Left forelimb (tissue), 1 donor: ENCODE measurements around the gene GRAMD1C.
"Not testable (repeated sequence)": the region's sequence is repeated elsewhere in the genome, so short reads cannot be mapped to it uniquely, and the experiment has no call there.

Experiments used
- DNase-seq: peaks from one replicate; pipeline ENCODE4 v3.0.0-alpha.2; 2018; ENCODE audit warnings: low spot score

Gene GRAMD1C

DNA sequence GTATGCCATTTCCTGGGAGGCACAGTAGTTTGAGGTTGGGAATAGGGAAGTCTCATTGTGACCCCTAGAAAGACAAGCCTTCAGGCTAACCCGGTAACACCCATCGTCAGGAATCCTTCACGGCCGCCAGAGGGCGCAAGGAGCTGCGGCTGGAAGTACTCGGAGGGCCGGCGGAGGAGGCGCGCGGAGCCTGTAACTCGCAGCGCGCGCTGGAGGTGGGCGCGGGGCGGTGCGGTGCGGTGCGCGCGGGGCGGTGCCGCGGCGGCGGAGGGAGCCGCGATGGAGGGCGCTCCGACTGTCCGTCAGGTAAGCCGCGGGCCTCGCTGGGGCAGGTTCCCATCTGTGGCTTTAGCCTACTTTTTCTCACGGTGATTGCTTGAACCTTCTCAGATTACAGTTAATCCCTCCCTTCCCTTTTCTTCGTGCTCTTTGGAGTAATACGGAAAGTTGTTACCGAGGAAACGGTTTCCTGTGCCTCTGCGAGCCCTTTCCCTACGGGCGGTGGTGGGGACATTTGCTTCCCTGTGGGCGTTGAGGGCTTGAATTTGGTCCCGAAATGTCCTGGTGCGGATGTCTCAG, at the start of gene GRAMD1C:
GRAMD1C (plus strand) TSS at position 158 of the 579 bp plus-strand sequence; CDS start at position 280, 122 bp downstream.
- peak; percentile 88 for DNase-seq

GRCh38 chr3:113791381-113791780, 47.2 kb upstream of the GRAMD1C start:
- no peak for DNase-seq

DNA sequence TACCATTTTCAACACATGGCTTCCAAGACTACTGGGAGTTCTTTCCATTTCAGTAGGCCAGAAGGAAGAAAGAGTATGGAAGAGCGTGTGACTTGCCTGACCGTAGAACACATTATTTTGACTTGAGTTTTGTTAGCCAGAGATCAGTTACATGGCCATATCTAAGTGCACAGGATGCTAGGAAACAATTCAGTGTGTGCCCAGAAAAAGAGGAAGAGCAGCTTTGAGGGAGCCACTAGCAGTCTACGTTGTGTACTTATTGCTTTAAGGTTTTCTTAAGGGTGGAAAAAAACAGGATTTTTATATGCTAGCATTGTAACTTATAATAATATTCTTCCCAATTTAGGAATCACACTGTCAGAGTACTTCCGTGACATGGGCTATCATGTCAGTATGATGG, 44.1 kb upstream of the GRAMD1C start:
- no peak for DNase-seq

GRCh38 chr3:113795693-113796092, 42.9 kb upstream of the GRAMD1C start:
- DNase-seq = no peak

DNA sequence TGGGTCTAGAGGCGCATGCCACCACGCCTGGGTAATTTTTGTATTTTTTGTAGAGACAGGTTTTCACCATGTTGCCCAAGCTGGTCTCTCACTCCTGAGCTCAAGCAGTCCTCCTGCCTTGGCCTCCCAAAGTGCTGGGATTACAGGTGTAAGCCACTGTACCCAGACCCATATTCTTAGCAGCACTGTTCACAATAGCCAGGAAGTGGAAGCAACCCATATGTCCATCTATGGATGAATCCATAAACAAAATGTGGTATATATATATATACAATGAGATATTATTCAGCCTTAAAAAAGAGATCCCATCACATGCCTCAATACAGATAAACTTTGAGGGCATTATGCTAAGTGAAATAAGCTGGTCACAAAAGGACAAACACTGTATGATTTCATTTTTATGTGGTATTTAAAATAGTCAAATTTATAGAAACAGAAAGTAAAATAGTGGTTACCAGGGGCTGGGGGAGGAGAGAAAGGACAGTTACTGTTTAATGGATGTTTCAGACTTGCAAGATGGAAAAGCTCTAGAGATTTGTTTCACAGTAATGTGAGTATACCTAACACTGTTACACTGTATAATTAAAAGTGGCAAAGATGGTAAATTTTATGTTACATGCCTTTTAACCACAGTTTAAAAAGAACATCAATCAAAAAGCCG, 35.7 kb upstream of the GRAMD1C start:
- no peak for DNase-seq

DNA sequence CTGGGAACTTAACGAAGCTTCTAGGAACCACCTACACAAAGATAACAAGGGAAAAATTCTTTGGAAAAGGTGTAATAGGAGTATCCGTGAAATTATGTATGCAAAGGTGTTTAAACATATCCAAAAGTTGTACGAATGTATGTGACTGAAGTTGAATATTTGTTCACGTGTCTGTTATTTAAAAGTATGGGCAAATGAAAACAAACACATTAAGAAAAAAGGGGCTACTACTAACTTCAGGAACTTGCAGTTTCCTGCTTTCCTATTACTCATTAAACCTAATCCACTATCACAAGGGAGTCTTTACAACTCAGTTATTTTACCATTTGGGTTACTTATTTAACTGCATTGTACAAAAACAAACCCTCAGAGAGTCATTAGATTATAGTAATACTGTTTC, 33.9 kb upstream of the GRAMD1C start:
- no peak for DNase-seq

- no peak for DNase-seq
Measured at GRCh38 chr3:113805249-113805648, 33.3 kb upstream of the GRAMD1C start.

DNA sequence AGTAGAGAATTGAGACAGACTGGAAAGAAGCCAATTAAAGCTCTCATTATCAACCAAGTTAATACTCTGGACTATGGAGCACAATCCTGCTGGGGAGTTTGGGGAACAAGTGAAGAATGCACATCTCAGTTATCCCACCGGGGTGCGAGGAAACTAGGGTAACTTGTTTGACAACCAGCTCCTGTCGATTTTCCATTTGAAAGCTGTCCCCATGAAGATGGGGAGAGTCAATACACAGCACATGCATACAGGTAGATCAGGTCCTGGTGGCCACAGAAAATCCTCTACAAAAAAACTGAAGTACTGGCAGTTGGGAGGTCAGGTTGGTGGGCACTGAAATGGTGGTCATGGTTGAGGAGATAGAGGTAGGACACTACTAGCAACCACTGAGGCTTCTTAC, 25.7 kb upstream of the GRAMD1C start:
- DNase-seq = no peak

DNA sequence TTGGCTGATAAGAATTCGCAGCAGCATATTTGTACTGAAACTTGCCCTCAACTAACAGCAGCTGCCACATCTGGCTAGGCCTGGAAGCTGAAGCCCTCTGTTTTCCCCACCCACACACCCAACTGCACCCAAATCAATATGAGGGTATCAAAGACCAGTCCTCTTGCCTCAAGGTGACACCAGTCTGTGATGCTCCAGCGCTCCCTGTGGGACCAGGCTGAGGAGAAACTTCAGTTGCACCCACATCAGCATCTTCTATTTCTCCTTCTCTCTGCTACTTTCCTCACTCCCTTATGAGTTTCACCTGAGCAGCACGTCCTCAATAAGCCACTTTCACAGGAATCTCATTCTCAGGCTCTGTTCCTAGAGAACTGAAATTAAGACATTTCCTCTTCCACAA, 18.7 kb upstream of the GRAMD1C start:
- DNase-seq = no peak

- DNase-seq = no peak
Measured at GRCh38 chr3:113825090-113825489, 13.5 kb upstream of the GRAMD1C start.

GRCh38 chr3:113828600-113828999, 10.0 kb upstream of the GRAMD1C start:
- no peak for DNase-seq

DNA sequence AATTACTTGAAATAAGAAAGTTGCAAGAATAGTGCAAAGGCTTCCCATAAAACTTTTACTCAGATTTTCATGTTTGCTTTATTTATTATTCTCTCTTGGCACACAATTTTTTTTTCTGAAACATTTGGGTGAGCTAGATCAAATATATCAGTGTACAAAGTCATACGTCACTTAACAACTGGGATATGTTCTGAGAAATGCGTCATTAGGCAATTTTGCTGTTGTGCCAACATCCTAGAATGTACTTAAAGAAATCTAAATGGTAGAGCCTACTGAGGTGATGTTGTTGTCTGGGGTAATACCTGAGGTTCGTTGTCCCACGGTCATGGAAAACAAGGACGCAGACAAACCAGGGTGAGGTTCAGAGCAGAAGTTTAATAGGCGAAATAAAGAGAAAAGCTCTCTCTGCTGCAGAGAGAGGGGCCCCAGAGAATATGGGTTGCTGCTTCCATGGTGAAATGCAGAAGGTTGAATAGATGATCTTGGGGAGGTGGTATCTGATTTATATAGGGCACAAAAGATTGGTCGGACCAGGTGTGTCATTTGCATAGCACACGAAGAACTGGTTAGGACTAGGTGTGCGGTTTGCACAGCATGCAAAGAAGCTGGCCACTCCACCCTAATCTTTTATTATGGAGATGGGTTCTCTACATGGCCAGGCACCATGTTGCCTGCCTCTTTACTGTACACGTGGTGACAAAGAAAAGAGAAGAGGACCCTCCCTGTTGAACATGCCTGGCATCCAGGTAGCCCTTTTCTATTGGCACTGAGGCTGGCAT, 8.8 kb upstream of the GRAMD1C start:
- DNase-seq = no peak

- DNase-seq = no peak
Measured at GRCh38 chr3:113831103-113831355, 7.6 kb upstream of the GRAMD1C start.

- no peak for DNase-seq
Measured at GRCh38 chr3:113832477-113833164, 6.0 kb upstream of the GRAMD1C start.

GRCh38 chr3:113834983-113835382, 3.6 kb upstream of the GRAMD1C start:
- no peak for DNase-seq

DNA sequence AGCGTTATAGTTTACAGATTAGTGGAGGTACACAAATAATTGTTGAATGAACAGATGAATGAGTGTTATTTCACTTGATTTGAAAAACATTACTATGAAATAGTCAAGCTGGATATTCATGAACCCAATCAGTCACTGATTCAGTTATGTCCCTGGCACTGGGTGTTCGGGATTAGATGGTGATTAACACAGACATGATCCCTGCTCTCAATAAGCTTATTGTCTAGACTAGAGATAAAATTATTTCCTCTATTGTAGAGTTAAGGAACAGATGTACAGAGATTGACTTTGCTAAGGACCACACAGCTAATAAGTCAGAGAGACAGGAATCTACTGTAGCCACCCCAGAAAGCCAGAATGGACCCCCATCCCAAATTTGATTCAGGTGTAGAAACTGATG, 963 bp downstream of the GRAMD1C start:
- no peak for DNase-seq

DNA sequence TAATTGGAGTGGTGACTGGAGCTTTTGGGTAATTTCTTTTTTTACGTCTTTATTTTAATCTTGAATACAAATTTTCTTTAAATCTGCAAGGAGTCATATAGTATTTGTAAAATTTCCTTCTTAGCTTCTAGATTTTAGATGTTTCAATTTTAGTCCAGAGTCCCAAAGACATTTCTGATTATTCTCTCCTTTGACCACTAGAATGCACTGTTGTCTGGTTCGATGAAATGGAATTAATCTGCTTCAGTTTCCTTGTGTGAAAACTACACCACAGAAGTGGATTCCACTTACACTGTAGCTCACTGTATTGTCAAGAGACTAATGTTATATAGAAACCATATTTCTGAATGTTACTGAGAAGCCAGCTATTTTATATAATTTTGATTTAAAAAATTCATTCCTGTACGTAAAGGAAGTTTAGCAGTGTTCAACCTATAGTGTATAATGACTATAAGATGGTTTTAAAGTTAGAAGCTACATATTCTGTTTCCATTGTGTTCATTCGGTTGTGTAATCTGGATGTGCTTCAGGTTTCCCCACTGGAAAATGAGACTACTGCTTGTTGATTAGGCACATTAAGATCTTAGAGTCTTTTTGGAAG, 6.1 kb downstream of the GRAMD1C start:
- DNase-seq = no peak

GRCh38 chr3:113847247-113847646, 8.7 kb downstream of the GRAMD1C start:
- DNase-seq = no peak

DNA sequence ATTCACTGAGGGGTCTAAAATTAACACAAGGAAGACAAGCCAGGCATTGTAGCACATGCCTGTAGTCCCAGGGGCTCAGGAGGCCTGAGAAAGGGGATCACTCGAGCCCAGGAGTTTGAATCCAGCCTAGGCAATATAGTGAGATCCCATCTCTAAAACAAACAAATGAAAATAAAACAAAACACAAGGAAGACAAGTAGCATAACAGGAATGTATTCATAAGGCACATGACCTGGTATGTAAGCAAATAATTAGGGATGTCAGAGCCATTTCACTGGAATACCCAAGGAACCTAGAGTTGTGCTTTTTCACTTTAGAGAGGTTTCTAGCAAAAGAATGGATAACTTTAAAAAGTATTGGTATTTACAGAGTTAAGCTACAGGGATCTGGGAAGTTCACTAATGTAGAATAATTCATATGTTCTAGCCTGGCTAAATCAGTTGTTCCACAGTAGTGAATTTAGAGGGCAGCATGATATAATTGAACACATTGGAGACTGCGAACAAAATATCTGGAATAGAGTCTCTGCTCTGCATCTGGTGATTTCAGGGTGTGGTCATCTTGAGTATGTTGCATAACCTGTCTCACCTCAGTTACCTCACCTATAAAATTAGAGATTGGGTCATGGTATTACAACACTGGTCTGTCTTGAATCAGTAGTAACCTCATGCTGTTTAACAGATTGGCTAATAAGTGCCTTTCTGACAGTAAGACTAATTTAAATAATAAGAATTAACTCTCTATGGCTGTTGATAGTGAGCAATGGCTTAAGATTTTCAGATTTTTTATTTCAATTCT, 9.3 kb downstream of the GRAMD1C start:
- no peak for DNase-seq

DNA sequence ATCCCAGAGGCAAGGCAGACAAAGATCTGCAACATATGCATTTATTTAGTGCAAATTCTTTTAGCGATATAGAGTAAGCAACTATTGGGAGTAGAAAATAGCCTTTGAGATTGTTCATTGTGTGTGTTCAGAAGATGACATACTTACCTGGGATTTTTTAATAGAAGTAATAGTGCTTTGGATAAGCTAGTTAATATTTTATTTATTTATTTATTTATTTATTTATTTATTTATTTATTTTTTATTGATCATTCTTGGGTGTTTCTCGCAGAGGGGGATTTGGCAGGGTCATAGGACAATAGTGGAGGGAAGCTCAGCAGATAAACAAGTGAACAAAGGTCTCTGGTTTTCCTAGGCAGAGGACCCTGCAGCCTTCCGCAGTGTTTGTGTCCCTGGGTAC, 10.5 kb downstream of the GRAMD1C start:
- not testable (repeated sequence) for DNase-seq

DNA sequence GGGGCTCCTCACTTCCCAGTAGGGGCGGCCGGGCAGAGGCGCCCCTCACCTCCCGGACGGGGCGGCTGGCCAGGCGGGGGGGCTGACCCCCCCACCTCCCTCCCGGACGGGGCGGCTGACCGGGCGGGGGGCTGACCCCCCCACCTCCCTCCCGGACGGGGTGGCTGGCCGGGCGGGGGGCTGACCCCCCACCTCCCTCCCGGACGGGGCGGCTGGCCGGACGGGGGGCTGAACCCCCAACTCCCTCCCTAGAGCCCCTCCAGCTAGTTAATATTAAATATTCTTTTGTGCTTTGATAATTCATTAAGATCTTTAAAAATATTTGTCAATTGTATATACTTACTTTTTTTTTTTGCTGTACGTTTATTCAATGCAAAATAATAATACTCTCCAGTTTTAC, 11.3 kb downstream of the GRAMD1C start:
- DNase-seq = not testable (repeated sequence)

GRCh38 chr3:113850391-113850790, 11.8 kb downstream of the GRAMD1C start:
- DNase-seq = not testable (repeated sequence)
